T-helper 1 cell treated with Interleukin-12 subunit alpha and Interleukin-12 subunit beta and Interleukin-4 antibody, amounts not matched to agents 30 ng/mL and 1 ng/mL, for 36 hours (primary cell): ENCODE measurements around the gene TMEM170B. TPM values are rescaled to one million over a fixed set of nuclear protein-coding genes. Genes with fewer than 3 reads are reported as not detected.

Source experiments
- intact Hi-C: fragments of 100-400 bp; cut with micrococcal nuclease; formaldehyde crosslinking; loops from one replicate; pipeline ENCODE4 v1.15.1; 2024
- total RNA-seq: library from RNA; stranded (reverse); gene quantifications from 2 replicates; pipeline ENCODE4 v1.2.3, GENCODE V29; 2022

Gene TMEM170B
- total RNA-seq, 1 donor from 2014 or later = 0.32 TPM

- intact Hi-C loops = no loop called here
Measured at GRCh38 chr6:11609324-11610071, 71.9 kb downstream of the TMEM170B start.

GRCh38 chr6:11613336-11613735 is 75.8 kb downstream of the TMEM170B start:
- intact Hi-C loops = no loop called here

- intact Hi-C loops = no loop called here
Measured at GRCh38 chr6:11613858-11614257, 76.3 kb downstream of the TMEM170B start.

- intact Hi-C loops = no loop called here
Measured at GRCh38 chr6:11614534-11615213, 77.1 kb downstream of the TMEM170B start.

- intact Hi-C loops = no loop called here
Measured at GRCh38 chr6:11615214-11615602, 77.7 kb downstream of the TMEM170B start.

GRCh38 chr6:11616200-11616611 is 78.7 kb downstream of the TMEM170B start:
- intact Hi-C loops = no loop called here

GRCh38 chr6:11618533-11618932 is 81.0 kb downstream of the TMEM170B start:
- intact Hi-C loops = loop anchor here (1.0 kb wide), 2 partner anchors 671 to 990 kb away; no protein-coding TSS in a partner anchor

- intact Hi-C loops = no loop called here
Measured at GRCh38 chr6:11621119-11621518, 83.6 kb downstream of the TMEM170B start.

GRCh38 chr6:11622156-11622555 is 84.6 kb downstream of the TMEM170B start:
- intact Hi-C loops = no loop called here

- intact Hi-C loops = no loop called here
Measured at GRCh38 chr6:11623272-11623671, 85.7 kb downstream of the TMEM170B start.

GRCh38 chr6:11625302-11625701 is 87.8 kb downstream of the TMEM170B start:
- intact Hi-C loops = no loop called here

GRCh38 chr6:11626356-11626755 is 88.8 kb downstream of the TMEM170B start:
- intact Hi-C loops = no loop called here

- intact Hi-C loops = no loop called here
Measured at GRCh38 chr6:11628562-11628961, 91.0 kb downstream of the TMEM170B start.

GRCh38 chr6:11631008-11631407 is 93.5 kb downstream of the TMEM170B start:
- intact Hi-C loops = no loop called here

- intact Hi-C loops = no loop called here
Measured at GRCh38 chr6:11631539-11631938, 94.0 kb downstream of the TMEM170B start.

GRCh38 chr6:11632231-11632630 is 94.7 kb downstream of the TMEM170B start:
- intact Hi-C loops = no loop called here

- intact Hi-C loops = no loop called here
Measured at GRCh38 chr6:11632795-11633511, 95.4 kb downstream of the TMEM170B start.

Other genes starting within 250 kb of the TMEM170B start
- 9.2 and 9.5 TPM in 2 replicates for gene ADTRP, start 241.1 kb downstream of the TMEM170B start, total RNA-seq